Activated T-cell treated with anti-CD3 and anti-CD28 coated beads, Interleukin-2, amount 50 U/mL, for 1 hour (primary cell): ENCODE measurements around the gene PARP15.
"Not testable (repeated sequence)": the region's sequence is repeated elsewhere in the genome, so short reads cannot be mapped to it uniquely, and the experiment has no call there.

Experiments used
- DNase-seq: peaks from one replicate; pipeline ENCODE4 v3.0.0-alpha.2; 2020

PARP15 gene

GRCh38 chr3:122577409-122578031 is at the start of gene PARP15:
PARP15 (plus strand) TSS chr3:122577650; CDS start chr3:122577668, 18 bp downstream.
- DNase-seq, result peak; percentile 52

GRCh38 chr3:122530164-122530563 is 47.3 kb upstream of the PARP15 start:
- DNase-seq, result no peak

GRCh38 chr3:122533480-122533879 is 44.0 kb upstream of the PARP15 start:
- DNase-seq, result no peak

- DNase-seq, result no peak
Observed at GRCh38 chr3:122533931-122534334, 43.5 kb upstream of the PARP15 start.

GRCh38 chr3:122535964-122536631 is 41.4 kb upstream of the PARP15 start:
- no peak for DNase-seq

- no peak for DNase-seq
Observed at GRCh38 chr3:122536632-122537001, 40.8 kb upstream of the PARP15 start.

GRCh38 chr3:122538956-122539490 is 38.4 kb upstream of the PARP15 start:
- DNase-seq, result no peak

GRCh38 chr3:122546151-122546550 is 31.3 kb upstream of the PARP15 start:
- DNase-seq, result no peak

GRCh38 chr3:122548076-122548475 is 29.4 kb upstream of the PARP15 start:
- DNase-seq, result no peak

- no peak for DNase-seq
Observed at GRCh38 chr3:122548619-122549018, 28.8 kb upstream of the PARP15 start.

GRCh38 chr3:122553171-122553570 is 24.3 kb upstream of the PARP15 start:
- no peak for DNase-seq

- no peak for DNase-seq
Observed at GRCh38 chr3:122555275-122556071, 22.0 kb upstream of the PARP15 start.

GRCh38 chr3:122557356-122557755 is 20.1 kb upstream of the PARP15 start:
- no peak for DNase-seq

- DNase-seq, result no peak
Observed at GRCh38 chr3:122558605-122559004, 18.8 kb upstream of the PARP15 start.

- DNase-seq, result no peak
Observed at GRCh38 chr3:122559906-122560305, 17.5 kb upstream of the PARP15 start.

GRCh38 chr3:122560680-122561079 is 16.8 kb upstream of the PARP15 start:
- DNase-seq, result no peak

GRCh38 chr3:122562923-122563716 is 14.3 kb upstream of the PARP15 start:
- DNase-seq, result no peak

GRCh38 chr3:122563717-122564025 is 13.8 kb upstream of the PARP15 start:
- no peak for DNase-seq

GRCh38 chr3:122564155-122564912 is 13.1 kb upstream of the PARP15 start, which contains the start of the genes DTX3L and PARP9:
DTX3L (plus strand) TSS chr3:122564338; CDS start chr3:122564427, 89 bp downstream.
PARP9 (minus strand) TSS chr3:122564300; CDS start chr3:122559620, 4,680 bp downstream.
- DNase-seq, result peak; percentile 76

- not testable (repeated sequence) for DNase-seq
Observed at GRCh38 chr3:122568131-122568530, 9.3 kb upstream of the PARP15 start.

GRCh38 chr3:122568755-122569154 is 8.7 kb upstream of the PARP15 start:
- DNase-seq, result no peak

GRCh38 chr3:122572940-122573412 is 4.5 kb upstream of the PARP15 start:
- DNase-seq, result no peak
